Ectodermal cell (in vitro differentiated cells): ENCODE data around the gene JAZF1.

ENCODE experiments used
- H3K27ac ChIP-seq: 2 replicates; pipeline ENCODE4 v1.7.0; 2013; ENCODE audit warnings: mild to moderate bottlenecking, low read depth, low read length; ENCODE audit not compliant: insufficient read depth, poor library complexity, severe bottlenecking
- H3K27me3 ChIP-seq: 2 replicates; pipeline ENCODE4 v1.7.0; 2013; ENCODE audit warnings: mild to moderate bottlenecking, low read length; ENCODE audit not compliant: insufficient read depth, control insufficient read depth, poor library complexity, severe bottlenecking
- H3K36me3 ChIP-seq: one replicate; pipeline ENCODE4 v1.7.0; 2013; ENCODE audit warnings: low read length; ENCODE audit not compliant: control insufficient read depth, insufficient read depth
- H3K4me1 ChIP-seq: one replicate; pipeline ENCODE4 v1.7.0; 2013; ENCODE audit warnings: low read length; ENCODE audit not compliant: control insufficient read depth, insufficient read depth
- H3K4me3 ChIP-seq: 2 replicates; pipeline ENCODE4 v1.7.0; 2013; ENCODE audit warnings: low read depth, low read length, control low read depth; ENCODE audit not compliant: insufficient read depth
- H3K9me3 ChIP-seq: 2 replicates; pipeline ENCODE4 v1.7.0; 2013; ENCODE audit warnings: mild to moderate bottlenecking, low read length, moderate library complexity; ENCODE audit not compliant: control insufficient read depth
- WGBS, 2 experiments: methylation state at CpG; one replicate each; pipeline ENCODE4 v1.1.7; 2013; ENCODE audit warnings: missing lambda C conversion rate in 2 of 2; 5-methylcytosine and 5-hydroxymethylcytosine counted together

Gene JAZF1

GRCh38 chr7:28168393-28169158, 12.0 kb downstream of the JAZF1 start:
- Histone ChIP-seq H3K4me3 (no peak overlapping the region), H3K9me3 (no peaks in the 10 kb centered on the region), H3K36me3 (no peaks in the 10 kb centered on the region), H3K4me1 (no peaks in the 10 kb centered on the region), H3K27ac (no peak overlapping the region), H3K27me3 (no peaks in the 10 kb centered on the region)
- WGBS, 2 experiments: 89 to 97% methylated on average over 5 of the region's 5 CpGs

GRCh38 chr7:28166982-28167715, 13.4 kb downstream of the JAZF1 start:
- H3K36me3 ChIP-seq: no peaks in the 10 kb centered on the region
- H3K27ac ChIP-seq: no peak overlapping the region
- no peaks in the 10 kb centered on the region for H3K27me3 ChIP-seq
- no peak overlapping the region for H3K4me3 ChIP-seq
- H3K4me1 ChIP-seq: no peaks in the 10 kb centered on the region
- 92% methylated on average over 5 of the region's 5 CpGs for WGBS, 2 experiments
- no peaks in the 10 kb centered on the region for H3K9me3 ChIP-seq

- Histone ChIP-seq H3K36me3 (no peaks in the 10 kb centered on the region), H3K4me3 (no peak overlapping the region), H3K4me1 (no peaks in the 10 kb centered on the region), H3K27me3 (no peaks in the 10 kb centered on the region), H3K27ac (no peak overlapping the region), H3K9me3 (no peaks in the 10 kb centered on the region)
- 92 to 93% methylated on average over 2 of the region's 4 CpGs for whole genome bisulfite sequencing, 2 experiments
Observed at GRCh38 chr7:28165961-28166955, 14.3 kb downstream of the JAZF1 start.

GRCh38 chr7:28165261-28165660, 15.3 kb downstream of the JAZF1 start:
- Histone ChIP-seq H3K4me3 (no peak overlapping the region), H3K36me3 (no peaks in the 10 kb centered on the region), H3K9me3 (no peaks in the 10 kb centered on the region), H3K4me1 (no peaks in the 10 kb centered on the region), H3K27me3 (no peaks in the 10 kb centered on the region), H3K27ac (no peak overlapping the region)
- whole genome bisulfite sequencing, 2 experiments: 82% methylated on average over 2 of the region's 2 CpGs

- Histone ChIP-seq H3K36me3 (no peaks in the 10 kb centered on the region), H3K27me3 (no peaks in the 10 kb centered on the region), H3K4me1 (no peaks in the 10 kb centered on the region), H3K4me3 (no peak overlapping the region), H3K9me3 (no peaks in the 10 kb centered on the region), H3K27ac (no peak overlapping the region)
Observed at GRCh38 chr7:28163949-28164348, 16.6 kb downstream of the JAZF1 start.

GRCh38 chr7:28161331-28161730, 19.3 kb downstream of the JAZF1 start:
- H3K27me3 ChIP-seq: no peaks in the 10 kb centered on the region
- H3K4me1 ChIP-seq: no peaks in the 10 kb centered on the region
- H3K9me3 ChIP-seq: no peaks in the 10 kb centered on the region
- H3K36me3 ChIP-seq: no peaks in the 10 kb centered on the region
- WGBS, 2 experiments: 93 to 94% methylated on average over 1 of the region's 1 CpG
- H3K4me3 ChIP-seq: no peak overlapping the region
- H3K27ac ChIP-seq: no peak overlapping the region

- Histone ChIP-seq H3K27me3 (no peaks in the 10 kb centered on the region), H3K27ac (no peak overlapping the region), H3K4me1 (no peaks in the 10 kb centered on the region), H3K36me3 (no peaks in the 10 kb centered on the region), H3K9me3 (no peaks in the 10 kb centered on the region), H3K4me3 (no peak overlapping the region)
- 90 to 91% methylated on average over 4 of the region's 4 CpGs for WGBS, 2 experiments
Observed at GRCh38 chr7:28160551-28160991, 20.0 kb downstream of the JAZF1 start.

GRCh38 chr7:28157831-28158416, 22.7 kb downstream of the JAZF1 start:
- 78 to 84% methylated on average over 4 of the region's 7 CpGs for WGBS, 2 experiments

GRCh38 chr7:28157076-28157745, 23.4 kb downstream of the JAZF1 start:
- H3K27me3 ChIP-seq: no peaks in the 10 kb centered on the region
- 95 to 97% methylated on average over 4 to 5 of the region's 6 CpGs for WGBS, 2 experiments

More at GRCh38 chr7:28157831-28158416, 22.7 kb downstream of the JAZF1 start:
- H3K36me3 ChIP-seq: no peaks in the 10 kb centered on the region
- no peak overlapping the region for H3K27ac ChIP-seq
- no peaks in the 10 kb centered on the region for H3K4me1 ChIP-seq
- no peaks in the 10 kb centered on the region for H3K27me3 ChIP-seq
- H3K4me3 ChIP-seq: no peak overlapping the region
- no peaks in the 10 kb centered on the region for H3K9me3 ChIP-seq

More at GRCh38 chr7:28157076-28157745, 23.4 kb downstream of the JAZF1 start:
- Histone ChIP-seq H3K36me3 (no peaks in the 10 kb centered on the region), H3K4me3 (no peak overlapping the region), H3K9me3 (no peaks in the 10 kb centered on the region), H3K4me1 (no peaks in the 10 kb centered on the region), H3K27ac (no peak overlapping the region)
